Stimulated activated CD4-positive, alpha-beta T cell treated with anti-CD3 and anti-CD28 coated beads, Interleukin-1b, Interleukin-23, amount 100 ng/mL, for 4 hours (primary cell): Measurements from ENCODE around the gene SETD1B.
"Not testable (repeated sequence)": the region's sequence is repeated elsewhere in the genome, so short reads cannot be mapped to it uniquely, and the experiment has no call there.

Experiments
- DNase-seq, 2 donors: peaks; one replicate each; pipeline ENCODE4 v3.0.0-alpha.2; 2020; ENCODE audit warnings: low read depth in 2 of 2

The SETD1B gene

DNA sequence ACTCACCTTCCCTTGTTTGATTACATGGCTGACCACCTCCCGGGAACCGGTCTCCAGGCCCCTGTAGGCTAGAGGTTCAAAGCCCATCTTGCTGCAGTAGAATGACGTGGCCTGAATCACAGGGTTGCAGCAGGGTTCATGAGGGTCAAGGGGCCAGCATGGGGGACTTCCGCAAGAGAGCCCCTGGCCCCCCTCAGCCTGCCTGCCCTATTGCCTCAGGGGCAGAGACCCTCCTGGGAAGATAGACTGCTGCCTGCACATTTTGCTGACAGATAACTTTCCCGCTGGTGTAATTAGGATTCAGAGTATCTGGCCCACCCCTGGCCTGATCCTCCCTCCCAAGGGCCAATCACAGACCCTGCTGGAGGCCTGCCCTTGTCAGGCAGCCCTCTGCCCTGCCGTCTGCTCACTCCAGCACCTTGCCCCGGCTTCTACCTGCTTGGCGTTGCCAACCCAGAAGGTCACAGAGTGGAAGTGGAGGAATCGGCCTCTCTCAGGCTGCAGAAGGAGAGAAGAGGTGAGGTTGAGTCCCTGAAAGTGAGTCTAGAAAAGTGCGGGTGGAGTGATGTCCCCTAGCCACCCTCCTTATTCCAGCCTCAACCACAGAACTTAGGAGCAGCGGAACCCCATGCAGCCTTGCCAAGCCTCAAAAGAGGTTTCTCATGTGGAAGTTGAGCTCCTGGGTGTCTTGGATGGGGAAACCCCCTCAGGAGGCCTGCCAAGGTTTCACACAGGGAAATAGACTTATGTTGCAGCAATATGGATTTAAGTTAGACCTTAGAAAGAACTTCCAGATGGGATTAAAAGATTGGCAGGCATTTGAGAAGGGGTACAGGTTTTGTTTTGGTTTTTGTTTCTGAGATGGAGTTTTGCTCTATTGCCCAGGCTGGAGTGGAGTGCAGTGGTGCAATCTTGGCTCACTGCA is 53.8 kb downstream of the SETD1B start:
- no peak for DNase-seq

DNA sequence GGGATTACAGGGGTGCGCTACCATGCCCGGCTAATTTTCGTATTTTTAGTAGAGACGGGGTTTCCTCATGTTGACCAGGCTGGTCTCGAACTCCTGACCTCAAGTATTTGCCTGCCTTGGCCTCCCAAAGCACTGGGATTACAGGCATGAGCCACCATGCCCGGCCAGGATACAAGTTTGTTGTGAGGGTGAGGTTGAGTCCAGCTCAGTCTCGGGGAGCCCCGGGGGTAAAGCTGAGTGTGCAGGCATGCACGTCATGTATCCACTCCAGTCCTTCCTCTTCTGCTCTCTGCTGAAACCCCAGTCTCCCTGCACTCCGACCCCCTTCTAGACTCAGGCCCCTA is 54.5 kb downstream of the SETD1B start:
- no peak for DNase-seq

DNA sequence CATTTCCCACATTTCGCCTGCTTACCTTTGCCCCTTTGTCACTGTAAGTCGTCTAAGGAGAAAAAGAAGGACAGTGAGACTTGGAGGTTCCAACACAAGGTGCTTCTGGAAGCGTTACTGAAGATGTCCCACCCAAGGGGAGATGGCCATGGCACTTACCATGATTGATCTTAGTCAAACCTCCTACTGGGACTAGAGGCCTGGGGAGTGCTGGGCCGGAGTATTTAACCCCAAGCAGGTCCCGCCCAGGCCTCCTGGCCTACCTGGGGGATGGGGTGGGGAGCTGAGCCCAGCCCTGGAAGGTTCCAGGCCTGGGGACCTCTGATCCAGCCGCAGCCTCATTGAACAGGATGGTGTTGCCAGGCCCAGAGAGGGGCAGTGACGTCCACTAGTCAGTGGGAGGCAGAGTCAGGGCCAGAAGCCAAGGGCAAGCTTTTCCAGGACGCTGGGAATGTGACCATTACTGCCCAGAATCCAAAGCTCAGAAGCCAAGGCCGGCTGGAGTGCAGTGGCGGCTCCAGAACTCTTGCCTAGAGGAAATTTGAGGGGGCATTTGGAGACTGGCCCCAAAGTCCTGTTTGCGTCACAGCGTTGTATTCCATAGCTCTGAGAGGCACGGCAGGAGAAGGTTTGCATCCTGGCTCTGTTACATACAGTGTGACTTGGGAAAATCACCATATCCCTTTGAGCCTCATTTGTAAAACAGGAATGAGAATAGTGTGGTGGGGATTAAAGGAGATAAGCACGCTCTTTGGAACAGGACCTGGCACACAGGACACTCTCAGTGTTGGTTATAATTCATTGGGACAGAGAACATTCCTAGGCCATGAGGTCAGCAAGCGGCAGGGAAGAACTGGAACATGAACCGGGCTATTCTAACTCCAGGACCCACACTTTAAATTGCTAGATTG is 55.1 kb downstream of the SETD1B start, which contains the start of gene HPD:
TSS of gene HPD (minus strand) at position 198 of the 911 bp plus-strand sequence. CDS start at position 162, 36 bp downstream.
- DNase-seq = no peak

DNA sequence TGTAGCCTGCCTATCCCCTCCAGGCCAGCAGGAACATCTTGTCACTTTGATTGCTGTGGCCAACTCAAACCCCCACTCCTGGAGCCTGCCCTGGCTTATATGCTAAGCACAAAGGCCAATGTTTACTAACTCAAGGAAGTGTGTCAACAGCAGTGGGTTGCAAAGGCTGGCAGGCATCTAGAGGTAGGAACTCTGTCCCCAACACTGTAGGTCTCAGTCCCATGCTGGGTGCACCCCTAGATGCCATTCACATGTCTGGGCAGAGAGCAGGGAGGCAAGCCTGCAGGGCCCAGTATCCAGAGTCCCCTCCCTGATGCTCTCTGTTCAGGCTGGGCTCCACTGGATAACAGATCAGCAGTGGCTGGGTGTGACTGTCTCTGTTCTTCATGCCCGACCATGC is 56.4 kb downstream of the SETD1B start:
- no peak for DNase-seq

DNA sequence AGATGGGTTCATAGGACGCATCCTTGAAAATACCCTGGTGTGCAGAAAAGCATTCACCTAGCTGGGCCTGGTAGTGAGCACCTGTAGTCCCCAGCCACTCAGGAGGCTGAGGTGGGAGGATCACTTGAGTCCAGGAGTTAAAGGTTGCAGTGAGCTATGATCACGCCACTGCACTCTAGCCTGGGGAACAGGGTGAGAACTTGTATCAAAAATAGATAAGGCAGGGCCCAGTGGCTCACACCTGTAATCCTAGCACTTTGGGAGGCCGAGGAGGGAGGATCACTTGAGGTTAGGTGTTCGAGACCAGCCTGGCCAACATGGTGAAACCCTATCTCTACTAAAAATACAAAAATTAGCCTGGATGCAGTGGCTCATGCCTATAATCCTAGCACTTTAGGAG is 56.9 kb downstream of the SETD1B start:
- not testable (repeated sequence) for DNase-seq

DNA sequence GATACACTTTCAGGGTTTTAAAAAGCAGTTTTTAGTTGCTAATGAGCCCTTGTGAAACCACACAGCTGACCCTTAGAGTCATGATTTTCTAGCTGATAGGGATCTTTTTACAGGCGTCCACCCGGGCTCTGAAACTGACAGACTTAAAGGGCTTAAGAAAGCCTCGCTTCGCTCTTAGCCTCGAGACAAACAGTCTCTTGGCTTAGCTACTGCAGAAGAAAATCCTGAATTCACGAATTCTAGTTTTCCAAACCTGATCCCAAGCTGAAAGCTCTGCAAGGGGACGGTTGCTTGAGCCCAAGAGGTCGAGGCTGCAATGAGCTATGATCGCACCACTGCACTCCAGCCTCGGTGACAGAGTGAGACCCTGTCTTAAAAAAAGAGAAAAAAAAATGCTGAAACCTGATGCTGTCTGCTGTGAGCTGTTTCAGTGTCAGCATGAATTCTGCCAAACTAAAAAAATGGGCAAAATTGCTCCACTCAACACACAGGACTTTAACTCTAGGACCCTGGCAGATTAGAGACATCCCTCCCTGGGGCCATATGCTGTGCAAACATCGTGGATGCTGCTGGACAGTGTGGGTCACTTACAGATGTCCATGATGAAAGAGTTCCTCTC is 57.9 kb downstream of the SETD1B start:
- DNase-seq = no peak

DNA sequence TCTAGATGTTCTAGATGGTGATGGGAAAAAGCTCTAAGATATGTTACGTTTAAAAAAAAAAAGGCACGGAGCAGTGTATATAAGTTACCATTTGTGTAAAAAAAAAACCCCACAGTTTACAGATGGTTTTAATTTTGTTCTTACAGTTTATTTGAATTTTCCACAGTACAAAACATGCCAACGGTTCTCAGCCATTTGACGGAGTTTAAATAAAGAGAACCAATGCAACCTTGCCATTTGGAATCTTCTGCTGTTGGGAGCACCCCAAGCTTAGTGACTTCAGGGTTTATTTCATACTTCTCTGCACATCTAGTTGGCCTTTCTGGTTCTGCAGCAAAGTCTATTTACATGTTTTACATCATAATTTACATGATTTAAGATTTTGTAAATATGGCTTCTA is 62.5 kb downstream of the SETD1B start:
- no peak for DNase-seq

DNA sequence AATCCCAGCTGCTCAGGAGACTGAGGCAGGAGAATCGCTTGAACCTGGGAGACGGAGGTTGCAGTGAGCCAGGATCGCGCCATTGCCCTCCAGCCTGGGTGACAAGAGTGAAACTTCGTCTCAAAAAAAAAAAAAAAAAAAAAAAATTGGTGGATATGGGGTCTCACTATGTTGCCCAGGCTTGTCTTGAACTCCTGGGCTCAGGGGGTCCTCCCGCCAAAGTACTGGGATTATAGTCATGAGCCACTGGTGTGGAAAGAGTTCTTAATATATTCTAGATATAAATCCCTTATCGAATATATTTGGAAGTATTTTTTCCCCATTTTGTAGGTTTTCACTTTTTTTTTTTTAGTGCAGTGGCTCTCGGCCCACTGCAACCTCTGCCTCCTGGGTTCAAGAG is 65.4 kb downstream of the SETD1B start:
- DNase-seq = not testable (repeated sequence)

DNA sequence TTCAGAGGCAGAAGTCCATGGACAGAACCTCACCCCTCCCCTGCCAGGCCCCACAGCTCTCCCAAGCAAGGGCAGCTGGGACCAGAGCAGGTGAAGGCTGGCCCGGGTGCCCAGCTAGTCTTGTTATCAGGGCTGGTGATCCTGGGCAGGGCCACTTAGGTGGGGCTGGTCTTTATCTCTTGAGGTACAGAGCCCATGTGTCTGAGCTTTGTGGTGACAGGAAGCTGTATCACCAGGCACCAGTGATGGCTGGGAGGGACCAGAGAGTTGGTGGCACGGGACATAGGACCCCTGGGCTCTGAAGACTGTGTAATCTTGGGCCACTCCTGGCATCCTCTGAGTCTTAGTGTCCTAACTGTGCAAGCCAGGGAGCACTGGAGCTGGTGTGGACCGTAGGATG is 67.7 kb downstream of the SETD1B start:
- DNase-seq = no peak

DNA sequence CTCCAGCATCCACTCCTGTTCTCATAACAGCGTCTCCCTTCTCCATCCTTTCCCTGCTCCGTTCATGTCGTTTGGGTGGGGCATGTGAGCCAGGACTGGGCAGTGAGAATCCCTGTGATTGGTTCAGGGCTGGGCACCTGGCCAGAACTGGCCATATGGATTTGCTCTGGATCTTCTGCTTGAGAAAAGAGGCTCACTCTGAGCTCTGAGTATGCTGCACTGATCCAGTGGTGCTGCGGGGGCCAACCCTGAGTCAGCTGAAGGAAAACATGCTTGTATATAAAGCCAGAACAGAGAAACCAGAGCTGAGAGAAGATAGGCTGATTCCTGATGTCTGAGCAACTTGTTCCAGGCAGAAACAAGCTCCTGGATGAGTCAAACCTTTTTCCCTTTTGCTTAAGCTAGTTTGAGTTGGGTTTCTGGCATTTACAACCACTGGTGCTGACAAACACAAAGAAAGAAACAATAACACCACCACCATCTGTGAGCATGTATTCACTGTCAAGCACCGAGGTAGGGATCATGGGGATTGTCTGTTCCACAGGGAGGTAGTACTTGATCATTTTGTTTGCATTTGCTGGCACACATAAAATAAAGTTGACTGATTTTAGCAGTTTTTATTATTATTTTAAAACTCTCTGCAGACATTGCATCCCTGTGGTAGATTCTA is 68.9 kb downstream of the SETD1B start:
- DNase-seq = no peak

DNA sequence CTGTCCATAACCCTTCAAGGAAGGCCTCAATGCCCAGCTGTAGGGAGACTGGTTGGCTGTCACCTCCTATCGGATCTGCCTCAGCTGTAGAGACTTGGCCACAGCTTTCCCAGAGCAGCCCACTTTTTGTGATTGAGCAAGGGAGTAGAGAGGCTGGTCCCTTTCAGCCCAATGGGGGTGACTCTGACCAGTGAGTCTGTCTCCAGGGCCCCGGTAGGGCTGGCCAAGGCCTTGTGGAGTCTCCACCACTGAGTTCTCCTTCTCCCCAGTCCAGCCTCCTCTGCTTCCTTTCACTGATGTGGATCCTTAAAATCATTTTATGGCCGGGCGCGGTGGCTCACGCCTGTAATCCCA is 69.4 kb downstream of the SETD1B start:
- DNase-seq = no peak

DNA sequence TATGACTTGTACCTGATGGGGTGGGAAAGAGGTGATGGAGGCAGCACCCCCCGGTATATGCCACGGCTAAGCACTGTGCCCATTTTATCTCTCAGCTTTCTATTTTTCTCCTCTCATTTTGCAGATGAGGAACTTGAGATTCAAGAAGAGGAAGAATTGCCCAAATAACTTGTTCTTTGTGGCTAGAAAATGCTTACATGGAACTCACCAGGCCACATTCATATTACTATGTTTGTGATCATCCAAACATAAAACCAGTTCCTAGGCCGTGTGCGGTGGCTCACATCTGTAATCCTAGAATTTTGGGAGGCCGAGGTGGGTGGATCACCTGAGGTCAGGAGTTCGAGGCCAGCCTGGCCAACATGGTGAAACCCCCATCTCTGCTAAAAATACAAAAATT is 70.3 kb downstream of the SETD1B start:
- DNase-seq = no peak

DNA sequence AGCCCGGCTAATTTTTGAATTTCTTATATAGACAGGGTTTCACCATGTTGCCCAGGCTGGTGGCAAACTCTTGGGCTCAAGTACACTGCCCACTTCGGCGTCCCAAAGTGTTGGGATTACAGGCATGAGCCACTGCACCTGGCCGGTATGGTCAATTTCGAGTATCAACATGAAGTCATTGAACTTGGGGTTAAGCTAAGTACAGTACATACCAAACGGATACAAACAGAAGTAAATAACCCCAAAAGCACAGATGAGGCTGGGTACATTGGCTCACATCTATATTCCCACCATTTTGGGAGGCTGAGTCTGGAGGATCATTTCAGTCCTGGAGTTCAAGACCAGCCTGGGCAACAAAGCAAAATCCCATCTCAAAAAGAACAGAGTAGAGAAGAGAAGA is 71.8 kb downstream of the SETD1B start:
- no peak for DNase-seq

DNA sequence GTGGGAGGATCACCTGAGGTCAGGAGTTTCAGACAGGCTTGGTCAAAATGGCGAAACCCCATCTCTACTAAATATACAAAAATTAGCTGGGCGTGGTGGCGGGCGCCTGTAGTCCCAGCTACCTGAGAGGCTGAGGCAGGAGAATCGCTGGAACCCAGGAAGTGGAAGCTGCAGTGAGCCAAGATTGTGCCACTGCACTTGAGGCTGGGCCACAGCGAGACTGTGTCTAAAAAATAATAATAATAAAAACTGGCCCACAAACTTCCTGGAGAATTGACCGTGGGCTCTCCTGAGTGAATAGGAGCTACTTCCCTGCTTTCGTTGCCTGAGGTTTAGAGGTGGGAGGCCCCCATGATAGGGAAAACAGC is 72.3 kb downstream of the SETD1B start:
- DNase-seq = not testable (repeated sequence)
